WTC11 (cell line): ENCODE results near the gene EHBP1L1.

ENCODE experiments used
- KAT7 ChIP-seq: sonication (generic); formaldehyde crosslinking; IDR thresholded peaks from 2 replicates; pipeline ENCODE4 v1.8.1; 2023; ENCODE audit warnings: missing genetic modification reagents, mild to moderate bottlenecking, borderline replicate concordance
- MAX ChIP-seq: sonication (generic); formaldehyde crosslinking; IDR thresholded peaks from 2 replicates; pipeline ENCODE4 v1.8.0; 2022; ENCODE audit warnings: mild to moderate bottlenecking, missing genetic modification reagents
- ZNF121 ChIP-seq: sonication (generic); formaldehyde crosslinking; IDR thresholded peaks from 2 replicates; pipeline ENCODE4 v1.8.0; 2023; ENCODE audit warnings: missing genetic modification reagents
- TF ChIP-seq, protein P1 (sequence below): fragments of 200-600 bp; IDR thresholded peaks from 2 replicates; pipeline ENCODE4 v1.8.0; 2022; ENCODE audit warnings: antibody characterized with exemption
- TF ChIP-seq, protein P2 (sequence below): sonication (generic); formaldehyde crosslinking; IDR thresholded peaks from 2 replicates; pipeline ENCODE4 v1.8.1; 2022; ENCODE audit warnings: low read depth, missing genetic modification reagents, borderline replicate concordance
- TF ChIP-seq, protein P3 (sequence below): sonication (generic); formaldehyde crosslinking; IDR thresholded peaks from 2 replicates; pipeline ENCODE4 v1.8.1; 2023; ENCODE audit warnings: mild to moderate bottlenecking, missing genetic modification reagents, moderate library complexity
- TF ChIP-seq, protein P4 (sequence below): fragments of 250-450 bp; sonication (Bioruptor Pico); IDR thresholded peaks from 2 replicates; pipeline ENCODE4 v2.1.2; 2022; ENCODE audit warnings: mild to moderate bottlenecking, moderate library complexity

- TF ChIP-seq KAT7 (CRISPR knock-in tag) (no peak), MAX (no peak), ZNF121 (CRISPR knock-in tag) (no peak)
- TF ChIP-seq, protein P1, sequence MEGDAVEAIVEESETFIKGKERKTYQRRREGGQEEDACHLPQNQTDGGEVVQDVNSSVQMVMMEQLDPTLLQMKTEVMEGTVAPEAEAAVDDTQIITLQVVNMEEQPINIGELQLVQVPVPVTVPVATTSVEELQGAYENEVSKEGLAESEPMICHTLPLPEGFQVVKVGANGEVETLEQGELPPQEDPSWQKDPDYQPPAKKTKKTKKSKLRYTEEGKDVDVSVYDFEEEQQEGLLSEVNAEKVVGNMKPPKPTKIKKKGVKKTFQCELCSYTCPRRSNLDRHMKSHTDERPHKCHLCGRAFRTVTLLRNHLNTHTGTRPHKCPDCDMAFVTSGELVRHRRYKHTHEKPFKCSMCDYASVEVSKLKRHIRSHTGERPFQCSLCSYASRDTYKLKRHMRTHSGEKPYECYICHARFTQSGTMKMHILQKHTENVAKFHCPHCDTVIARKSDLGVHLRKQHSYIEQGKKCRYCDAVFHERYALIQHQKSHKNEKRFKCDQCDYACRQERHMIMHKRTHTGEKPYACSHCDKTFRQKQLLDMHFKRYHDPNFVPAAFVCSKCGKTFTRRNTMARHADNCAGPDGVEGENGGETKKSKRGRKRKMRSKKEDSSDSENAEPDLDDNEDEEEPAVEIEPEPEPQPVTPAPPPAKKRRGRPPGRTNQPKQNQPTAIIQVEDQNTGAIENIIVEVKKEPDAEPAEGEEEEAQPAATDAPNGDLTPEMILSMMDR: no peak
- TF ChIP-seq, protein P2, sequence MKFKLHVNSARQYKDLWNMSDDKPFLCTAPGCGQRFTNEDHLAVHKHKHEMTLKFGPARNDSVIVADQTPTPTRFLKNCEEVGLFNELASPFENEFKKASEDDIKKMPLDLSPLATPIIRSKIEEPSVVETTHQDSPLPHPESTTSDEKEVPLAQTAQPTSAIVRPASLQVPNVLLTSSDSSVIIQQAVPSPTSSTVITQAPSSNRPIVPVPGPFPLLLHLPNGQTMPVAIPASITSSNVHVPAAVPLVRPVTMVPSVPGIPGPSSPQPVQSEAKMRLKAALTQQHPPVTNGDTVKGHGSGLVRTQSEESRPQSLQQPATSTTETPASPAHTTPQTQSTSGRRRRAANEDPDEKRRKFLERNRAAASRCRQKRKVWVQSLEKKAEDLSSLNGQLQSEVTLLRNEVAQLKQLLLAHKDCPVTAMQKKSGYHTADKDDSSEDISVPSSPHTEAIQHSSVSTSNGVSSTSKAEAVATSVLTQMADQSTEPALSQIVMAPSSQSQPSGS: no peak
- TF ChIP-seq, protein P3, sequence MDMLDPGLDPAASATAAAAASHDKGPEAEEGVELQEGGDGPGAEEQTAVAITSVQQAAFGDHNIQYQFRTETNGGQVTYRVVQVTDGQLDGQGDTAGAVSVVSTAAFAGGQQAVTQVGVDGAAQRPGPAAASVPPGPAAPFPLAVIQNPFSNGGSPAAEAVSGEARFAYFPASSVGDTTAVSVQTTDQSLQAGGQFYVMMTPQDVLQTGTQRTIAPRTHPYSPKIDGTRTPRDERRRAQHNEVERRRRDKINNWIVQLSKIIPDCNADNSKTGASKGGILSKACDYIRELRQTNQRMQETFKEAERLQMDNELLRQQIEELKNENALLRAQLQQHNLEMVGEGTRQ (CRISPR knock-in tag): no peak
- TF ChIP-seq, protein P4, sequence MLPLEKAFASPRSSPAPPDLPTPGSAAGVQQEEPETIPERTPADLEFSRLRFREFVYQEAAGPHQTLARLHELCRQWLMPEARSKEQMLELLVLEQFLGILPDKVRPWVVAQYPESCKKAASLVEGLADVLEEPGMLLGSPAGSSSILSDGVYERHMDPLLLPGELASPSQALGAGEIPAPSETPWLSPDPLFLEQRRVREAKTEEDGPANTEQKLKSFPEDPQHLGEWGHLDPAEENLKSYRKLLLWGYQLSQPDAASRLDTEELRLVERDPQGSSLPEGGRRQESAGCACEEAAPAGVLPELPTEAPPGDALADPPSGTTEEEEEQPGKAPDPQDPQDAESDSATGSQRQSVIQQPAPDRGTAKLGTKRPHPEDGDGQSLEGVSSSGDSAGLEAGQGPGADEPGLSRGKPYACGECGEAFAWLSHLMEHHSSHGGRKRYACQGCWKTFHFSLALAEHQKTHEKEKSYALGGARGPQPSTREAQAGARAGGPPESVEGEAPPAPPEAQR (CRISPR knock-in tag): no peak
Observed at GRCh38 chr11:65538232-65538914, 37.5 kb upstream of the EHBP1L1 start.
